ENCODE results near the gene PFKP.
"Not testable (repeated sequence)": the region's sequence is repeated elsewhere in the genome, so short reads cannot be mapped to it uniquely, and the experiment has no call there.

Gene PFKP

GRCh38 chr10:3047596-3047995, 19.8 kb upstream of the PFKP start:
- DNase-seq: no peak

- DNase-seq: no peak
Measured at GRCh38 chr10:3048119-3049019, 19.0 kb upstream of the PFKP start.

- DNase-seq: no peak
Measured at GRCh38 chr10:3051692-3052091, 15.7 kb upstream of the PFKP start.

- no peak for DNase-seq
Measured at GRCh38 chr10:3053155-3053554, 14.2 kb upstream of the PFKP start.

- DNase-seq: no peak
Measured at GRCh38 chr10:3054183-3054850, 13.0 kb upstream of the PFKP start.

- no peak for DNase-seq
Measured at GRCh38 chr10:3054851-3055199, 12.5 kb upstream of the PFKP start.

GRCh38 chr10:3056280-3057037, 10.9 kb upstream of the PFKP start:
- no peak for DNase-seq

- DNase-seq: no peak
Measured at GRCh38 chr10:3057946-3058345, 9.4 kb upstream of the PFKP start.

- no peak for DNase-seq
Measured at GRCh38 chr10:3059974-3060373, 7.4 kb upstream of the PFKP start.

GRCh38 chr10:3060481-3060889, 6.9 kb upstream of the PFKP start:
- DNase-seq: no peak

- DNase-seq: not testable (repeated sequence)
Measured at GRCh38 chr10:3061323-3061898, 5.9 kb upstream of the PFKP start.

GRCh38 chr10:3062502-3063186, 4.7 kb upstream of the PFKP start:
- no peak for DNase-seq

GRCh38 chr10:3064423-3064822, 2.9 kb upstream of the PFKP start:
- no peak for DNase-seq

- peak; percentile 35 for DNase-seq
Measured at GRCh38 chr10:3065622-3066021, 1.7 kb upstream of the PFKP start.

- DNase-seq: peak; percentile 23
Measured at GRCh38 chr10:3066317-3067117, 831 bp upstream of the PFKP start.

GRCh38 chr10:3067859-3068179, 471 bp downstream of the PFKP start:
- peak; percentile 49 for DNase-seq

- peak; percentile 61 for DNase-seq
Measured at GRCh38 chr10:3068201-3068967, 1.0 kb downstream of the PFKP start.

GRCh38 chr10:3068968-3069737, 1.8 kb downstream of the PFKP start:
- DNase-seq: peak; percentile 41

GRCh38 chr10:3069876-3070275, 2.5 kb downstream of the PFKP start:
- DNase-seq: no peak

All from NCI-H69 (cell line).